Progenitor cell of endocrine pancreas (in vitro differentiated cells): ENCODE data around the gene TIMM17A. TPM values are rescaled to one million over a fixed set of nuclear protein-coding genes. Genes with fewer than 3 reads are reported as not detected.

Source experiments
- microRNA-seq: library from miRNA; unstranded; fragments of <30 nt; microRNA quantifications from one replicate; pipeline ENCODE4 v1.1.0, GENCODE V29; 2020; ENCODE audit warnings: borderline number of aligned reads; ENCODE audit not compliant: unreplicated experiment
- total RNA-seq: library from RNA; stranded (reverse); gene quantifications from 2 replicates; pipeline ENCODE4 v1.2.1, GENCODE V29; 2021

Gene TIMM17A
- total RNA-seq, 1 donor from 2014 or later = 43.5 TPM

Small RNA genes within 50 kb of the gene (microRNA-seq; reads per million reads assigned to microRNA genes)
- not detected for gene MIR6740

Other genes with a start within 250 kb of the TIMM17A start
- 94.9 and 99.8 TPM in 2 replicates for gene IPO9, start 126.3 kb upstream of the TIMM17A start, total RNA-seq
- gene SHISA4, start 66.6 kb upstream of the TIMM17A start, total RNA-seq = 6.6 and 7.4 TPM in 2 replicates
- gene LMOD1, start 9.0 kb upstream of the TIMM17A start, total RNA-seq = 0.41 and 0.62 TPM in 2 replicates
- 54.7 and 59.5 TPM in 2 replicates for gene RNPEP, start 27.1 kb downstream of the TIMM17A start, total RNA-seq
- 71.9 and 74.3 TPM in 2 replicates for gene ELF3, start 55.1 kb downstream of the TIMM17A start, total RNA-seq
- 0.04 TPM in 1 of 2 replicates, not detected in the other for gene GPR37L1, start 167.4 kb downstream of the TIMM17A start, total RNA-seq
- gene ARL8A, start 189.2 kb downstream of the TIMM17A start, total RNA-seq = 43.7 and 57.2 TPM in 2 replicates
- not detected in 2 replicates for gene PTPN7, start 205.1 kb downstream of the TIMM17A start, total RNA-seq
- gene LGR6, start 238.3 kb downstream of the TIMM17A start, total RNA-seq = 0.47 and 0.50 TPM in 2 replicates